Measurements from ENCODE around the gene NADK. TPM values are rescaled to one million over a fixed set of nuclear protein-coding genes. Genes with fewer than 3 reads are reported as not detected.
A peak's percentile ranks its signal among the peaks of the same experiment; 100 is the strongest.

Gene NADK
- total and polyA plus RNA-seq, 2 of the 13 experiments (the other 11 are each of a cell fraction or from before 2014, with no cell fraction given): 56.6 to 60.1 TPM

DNA sequence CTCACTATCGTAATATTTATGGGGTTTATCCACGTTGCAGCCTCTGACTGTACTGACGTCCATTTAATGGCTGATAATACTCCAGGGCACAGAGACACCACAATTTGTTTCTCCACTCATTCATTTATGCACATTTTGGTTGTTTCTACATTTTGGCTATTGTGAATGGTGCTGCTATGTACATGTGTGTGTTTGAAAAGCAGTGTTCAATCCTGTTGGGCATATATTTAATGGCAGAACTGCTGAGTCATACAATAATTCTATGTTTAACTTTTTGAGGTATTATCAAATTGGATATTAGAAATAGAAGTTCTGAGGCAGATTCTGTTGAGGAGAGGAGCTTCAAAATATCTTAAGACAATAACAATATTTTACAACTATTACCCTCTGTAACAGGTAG, 39.0 kb upstream of the NADK start:
- in situ Hi-C loops (cut with HindIII; ENCODE audit: extremely low pct_ligation_motif_present, low pct_unique_long_range_greater_than_20kb): no loop called here
- Histone ChIP-seq H3K4me3 (replicated peaks in 1 of 3; ENCODE audit: insufficient read depth in 1 of 3, low read depth in 2 of 3, low read length in 3 of 3) (no peak overlapping the region), H3K4me1 (ENCODE audit: insufficient read depth, low read length) (no peaks in the 10 kb centered on the region), H3K27me3 (ENCODE audit: control insufficient read depth in 1 of 2, insufficient read depth in 2 of 2, low read length in 2 of 2) (no peaks in the 10 kb centered on the region), H4K20me1 (ENCODE audit: insufficient read depth, low read length) (no peaks in the 10 kb centered on the region), H3K9ac (ENCODE audit: insufficient read depth, low read depth, low read length) (no peak overlapping the region), H3K4me2 (ENCODE audit: low read depth, low read length) (no peak overlapping the region), H3K79me2 (ENCODE audit: insufficient read depth, low read length) (no peaks in the 10 kb centered on the region), H2AFZ (ENCODE audit: low read length) (no peak overlapping the region), H3K9me3 (ENCODE audit: low read length) (no peaks in the 10 kb centered on the region), H3K36me3 (replicated peaks in 1 of 2; ENCODE audit: control insufficient read depth in 1 of 2, insufficient read depth in 2 of 2, low read length in 2 of 2) (peaks cover 28 to 56% of the 10 kb centered on the region in 2 experiments), H3K27ac (ENCODE audit: extremely low read length, insufficient read depth, low read length) (no peak overlapping the region)
- 99% methylated on average over 3 of the region's 3 CpGs for WGBS (ENCODE audit: low lambda C conversion rate)
- ChIA-PET POLR2A (no interaction called here), CTCF (ENCODE audit: low intra/inter-chr PET ratio, low total read pairs) (no interaction called here)
- FAIRE-seq: no peak
- no TSS peak for BruUV-seq (replicated peaks)
- TF ChIP-seq NFE2L2 (IDR thresholded peaks at IDR 0.05; ENCODE audit: low read length) (peak; percentile 76), ZNF776 (CRISPR knock-in tag; IDR thresholded peaks at IDR 0.05) (no peak), MAFK (conservative IDR thresholded peaks at IDR 0.05 in 1 of 2, IDR thresholded peaks at IDR 0.05 in 1 of 2; ENCODE audit: low read length in 2 of 2) (peak; percentile 73 to 90), ZNF615 (CRISPR knock-in tag; IDR thresholded peaks at IDR 0.05; ENCODE audit: borderline replicate concordance) (no peak), REPIN1 (CRISPR knock-in tag; IDR thresholded peaks at IDR 0.05; ENCODE audit: borderline replicate concordance, low read depth) (no peak), DRAP1 (CRISPR knock-in tag; IDR thresholded peaks at IDR 0.05) (no peak), MAFF (IDR thresholded peaks at IDR 0.05; ENCODE audit: low read depth, low read length) (peak; percentile 74)
- TF ChIP-seq, protein P1, sequence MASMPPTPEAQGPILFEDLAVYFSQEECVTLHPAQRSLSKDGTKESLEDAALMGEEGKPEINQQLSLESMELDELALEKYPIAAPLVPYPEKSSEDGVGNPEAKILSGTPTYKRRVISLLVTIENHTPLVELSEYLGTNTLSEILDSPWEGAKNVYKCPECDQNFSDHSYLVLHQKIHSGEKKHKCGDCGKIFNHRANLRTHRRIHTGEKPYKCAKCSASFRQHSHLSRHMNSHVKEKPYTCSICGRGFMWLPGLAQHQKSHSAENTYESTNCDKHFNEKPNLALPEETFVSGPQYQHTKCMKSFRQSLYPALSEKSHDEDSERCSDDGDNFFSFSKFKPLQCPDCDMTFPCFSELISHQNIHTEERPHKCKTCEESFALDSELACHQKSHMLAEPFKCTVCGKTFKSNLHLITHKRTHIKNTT (CRISPR knock-in tag; IDR thresholded peaks at IDR 0.05): no peak
- no peak for ATAC-seq
- intact Hi-C loops (cut with micrococcal nuclease; ENCODE audit: unreplicated experiment): no loop called here
- no peak for DNase-seq (ENCODE audit: low spot score)

All from HepG2 (cell line).